NCI-H1092 treated with DMSO at 0.1 percent for 48 hours (cell line): ENCODE data around the gene ATM.

ENCODE experiments used
- DNase-seq: peaks from one replicate; lab custom pipeline; 2025; lab: John Stamatoyannopoulos, UW

The ATM gene

GRCh38 chr11:108222574-108223347, at the start of gene ATM, which contains the start of gene NPAT:
TSS of gene ATM (plus strand) at chr11:108223067. CDS start at chr11:108227625, 4,558 bp downstream.
TSS of gene NPAT (minus strand) at chr11:108222638. CDS start at chr11:108222536, 102 bp downstream.
- DNase-seq = peak; percentile 100

- no peak for DNase-seq
Measured at GRCh38 chr11:108177570-108177969, 45.3 kb upstream of the ATM start.

GRCh38 chr11:108193725-108194124, 29.1 kb upstream of the ATM start:
- DNase-seq = no peak

GRCh38 chr11:108196901-108197300, 26.0 kb upstream of the ATM start:
- no peak for DNase-seq

- no peak for DNase-seq
Measured at GRCh38 chr11:108197351-108197750, 25.5 kb upstream of the ATM start.

- no peak for DNase-seq
Measured at GRCh38 chr11:108198833-108199232, 24.0 kb upstream of the ATM start.

- no peak for DNase-seq
Measured at GRCh38 chr11:108199446-108200321, 23.2 kb upstream of the ATM start.

GRCh38 chr11:108203075-108203474, 19.8 kb upstream of the ATM start:
- no peak for DNase-seq

GRCh38 chr11:108204376-108204775, 18.5 kb upstream of the ATM start:
- DNase-seq = no peak

GRCh38 chr11:108204929-108205499, 17.9 kb upstream of the ATM start:
- DNase-seq = no peak

- DNase-seq = no peak
Measured at GRCh38 chr11:108206171-108206570, 16.7 kb upstream of the ATM start.

- no peak for DNase-seq
Measured at GRCh38 chr11:108206969-108207682, 15.7 kb upstream of the ATM start.

- DNase-seq = no peak
Measured at GRCh38 chr11:108207683-108208060, 15.2 kb upstream of the ATM start.

GRCh38 chr11:108210441-108210840, 12.4 kb upstream of the ATM start:
- no peak for DNase-seq

GRCh38 chr11:108213784-108214183, 9.1 kb upstream of the ATM start:
- no peak for DNase-seq

- no peak for DNase-seq
Measured at GRCh38 chr11:108216988-108217387, 5.9 kb upstream of the ATM start.

- no peak for DNase-seq
Measured at GRCh38 chr11:108218455-108218854, 4.4 kb upstream of the ATM start.

- no peak for DNase-seq
Measured at GRCh38 chr11:108218912-108219783, 3.7 kb upstream of the ATM start.

GRCh38 chr11:108220721-108221336, 2.0 kb upstream of the ATM start:
- no peak for DNase-seq

GRCh38 chr11:108221371-108221770, 1.5 kb upstream of the ATM start:
- DNase-seq = peak; percentile 32
